Measurements from ENCODE around the gene HIP1R.
A peak's percentile ranks its signal among the peaks of the same experiment; 100 is the strongest.

The HIP1R gene

DNA sequence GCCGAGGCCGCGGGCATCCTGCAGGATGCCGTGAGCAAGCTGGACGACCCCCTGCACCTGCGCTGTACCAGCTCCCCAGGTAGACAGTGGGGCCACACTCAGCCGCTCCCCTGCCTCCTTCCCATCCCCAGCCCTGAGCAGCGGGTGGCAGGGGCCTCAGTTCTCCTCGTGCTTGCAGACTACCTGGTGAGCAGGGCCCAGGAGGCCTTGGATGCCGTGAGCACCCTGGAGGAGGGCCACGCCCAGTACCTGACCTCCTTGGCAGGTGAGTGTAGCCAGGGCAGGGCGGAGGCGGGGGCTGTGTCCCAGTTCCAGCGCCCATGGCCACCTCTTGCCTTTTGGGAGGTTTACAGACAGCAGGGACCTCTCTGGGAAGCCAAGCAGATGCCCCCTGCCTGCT lies 22.9 kb downstream of the HIP1R start:
- no peak for DNase-seq
- Histone ChIP-seq H3K36me3 (replicated peaks) (no peaks in the 10 kb centered on the region), H3K27ac (no peak overlapping the region), H3K4me3 (ENCODE audit: low read depth, low read length) (no peak overlapping the region), H3K27me3 (replicated peaks) (no peaks in the 10 kb centered on the region)
- in situ Hi-C loops (cut with HindIII; ENCODE audit: low pct_ligation_motif_present, low sequenced_read_pairs): no loop called here
- TF ChIP-seq, protein P1, sequence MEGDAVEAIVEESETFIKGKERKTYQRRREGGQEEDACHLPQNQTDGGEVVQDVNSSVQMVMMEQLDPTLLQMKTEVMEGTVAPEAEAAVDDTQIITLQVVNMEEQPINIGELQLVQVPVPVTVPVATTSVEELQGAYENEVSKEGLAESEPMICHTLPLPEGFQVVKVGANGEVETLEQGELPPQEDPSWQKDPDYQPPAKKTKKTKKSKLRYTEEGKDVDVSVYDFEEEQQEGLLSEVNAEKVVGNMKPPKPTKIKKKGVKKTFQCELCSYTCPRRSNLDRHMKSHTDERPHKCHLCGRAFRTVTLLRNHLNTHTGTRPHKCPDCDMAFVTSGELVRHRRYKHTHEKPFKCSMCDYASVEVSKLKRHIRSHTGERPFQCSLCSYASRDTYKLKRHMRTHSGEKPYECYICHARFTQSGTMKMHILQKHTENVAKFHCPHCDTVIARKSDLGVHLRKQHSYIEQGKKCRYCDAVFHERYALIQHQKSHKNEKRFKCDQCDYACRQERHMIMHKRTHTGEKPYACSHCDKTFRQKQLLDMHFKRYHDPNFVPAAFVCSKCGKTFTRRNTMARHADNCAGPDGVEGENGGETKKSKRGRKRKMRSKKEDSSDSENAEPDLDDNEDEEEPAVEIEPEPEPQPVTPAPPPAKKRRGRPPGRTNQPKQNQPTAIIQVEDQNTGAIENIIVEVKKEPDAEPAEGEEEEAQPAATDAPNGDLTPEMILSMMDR (IDR thresholded peaks at IDR 0.05; ENCODE audit: low read depth, low read length, missing control alignments): no peak

DNA sequence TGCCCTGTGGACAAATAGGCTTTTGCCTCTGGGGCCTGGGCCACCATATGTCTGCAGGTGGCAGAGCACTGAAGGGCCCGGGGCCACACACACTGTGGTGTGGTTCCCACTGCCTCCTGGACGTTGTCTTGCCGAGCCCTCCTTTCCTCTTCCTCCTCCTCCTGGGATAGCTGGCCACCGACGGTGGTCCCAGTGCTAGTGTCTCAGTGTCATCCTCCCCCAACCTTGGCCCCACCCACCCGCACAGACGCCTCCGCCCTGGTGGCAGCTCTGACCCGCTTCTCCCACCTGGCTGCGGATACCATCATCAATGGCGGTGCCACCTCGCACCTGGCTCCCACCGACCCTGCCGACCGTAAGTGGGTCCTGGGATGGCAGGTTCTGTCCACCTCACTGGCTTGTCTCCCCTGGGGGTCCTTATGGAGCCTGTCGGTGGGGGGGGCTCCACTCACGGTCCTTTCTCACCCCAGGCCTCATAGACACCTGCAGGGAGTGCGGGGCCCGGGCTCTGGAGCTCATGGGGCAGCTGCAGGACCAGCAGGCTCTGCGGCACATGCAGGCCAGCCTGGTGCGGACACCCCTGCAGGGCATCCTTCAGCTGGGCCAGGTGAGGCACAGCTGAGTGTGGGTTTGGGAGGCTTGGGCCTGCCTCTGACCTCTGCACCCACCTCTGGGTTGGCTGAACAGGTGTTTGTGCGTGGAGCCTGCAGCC lies 23.5 kb downstream of the HIP1R start:
- Histone ChIP-seq H3K27me3 (replicated peaks) (no peaks in the 10 kb centered on the region), H3K36me3 (replicated peaks) (no peaks in the 10 kb centered on the region), H3K4me3 (ENCODE audit: low read depth, low read length) (no peak overlapping the region), H3K27ac (no peak overlapping the region)
- DNase-seq: no peak
- TF ChIP-seq, protein P1 (IDR thresholded peaks at IDR 0.05; ENCODE audit: low read depth, low read length, missing control alignments): no peak
- in situ Hi-C loops (cut with HindIII; ENCODE audit: low pct_ligation_motif_present, low sequenced_read_pairs): no loop called here

DNA sequence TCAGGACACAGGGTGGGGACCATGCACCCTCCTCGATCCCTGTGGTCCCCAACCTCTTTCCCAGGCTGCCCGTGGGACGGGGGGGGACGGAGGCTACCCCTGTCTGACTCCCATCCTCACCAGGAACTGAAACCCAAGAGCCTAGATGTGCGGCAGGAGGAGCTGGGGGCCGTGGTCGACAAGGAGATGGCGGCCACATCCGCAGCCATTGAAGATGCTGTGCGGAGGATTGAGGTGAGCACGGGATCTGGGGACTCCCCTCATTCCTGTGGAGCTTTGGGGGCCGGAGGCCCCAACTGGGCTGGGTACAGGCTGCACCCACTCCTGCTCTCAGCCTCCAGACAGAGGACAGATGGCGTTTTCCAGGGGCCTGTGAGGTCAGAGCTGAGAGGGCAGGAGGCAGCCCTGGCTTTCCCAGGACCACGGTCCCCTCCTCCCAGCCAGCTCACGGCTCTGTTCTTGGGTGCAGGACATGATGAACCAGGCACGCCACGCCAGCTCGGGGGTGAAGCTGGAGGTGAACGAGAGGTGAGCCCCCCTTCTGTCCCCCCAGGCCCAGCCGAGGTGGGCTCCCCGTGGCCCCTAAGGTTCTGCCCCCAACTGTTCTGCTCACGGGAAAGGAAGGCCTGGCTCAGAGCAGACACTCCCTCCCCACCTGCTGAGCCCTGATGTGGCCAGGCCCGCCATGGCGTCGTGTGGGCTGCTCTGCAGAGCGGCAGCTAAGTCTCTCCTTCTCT lies 24.2 kb downstream of the HIP1R start:
- in situ Hi-C loops (cut with HindIII; ENCODE audit: low pct_ligation_motif_present, low sequenced_read_pairs): no loop called here
- peaks cover 4% of the 10 kb centered on the region for H3K36me3 ChIP-seq (replicated peaks)
- H3K27ac ChIP-seq: no peak overlapping the region
- no peak overlapping the region for H3K4me3 ChIP-seq (ENCODE audit: low read depth, low read length)
- TF ChIP-seq, protein P1 (IDR thresholded peaks at IDR 0.05; ENCODE audit: low read depth, low read length, missing control alignments): no peak
- no peak for DNase-seq
- H3K27me3 ChIP-seq (replicated peaks): no peaks in the 10 kb centered on the region

DNA sequence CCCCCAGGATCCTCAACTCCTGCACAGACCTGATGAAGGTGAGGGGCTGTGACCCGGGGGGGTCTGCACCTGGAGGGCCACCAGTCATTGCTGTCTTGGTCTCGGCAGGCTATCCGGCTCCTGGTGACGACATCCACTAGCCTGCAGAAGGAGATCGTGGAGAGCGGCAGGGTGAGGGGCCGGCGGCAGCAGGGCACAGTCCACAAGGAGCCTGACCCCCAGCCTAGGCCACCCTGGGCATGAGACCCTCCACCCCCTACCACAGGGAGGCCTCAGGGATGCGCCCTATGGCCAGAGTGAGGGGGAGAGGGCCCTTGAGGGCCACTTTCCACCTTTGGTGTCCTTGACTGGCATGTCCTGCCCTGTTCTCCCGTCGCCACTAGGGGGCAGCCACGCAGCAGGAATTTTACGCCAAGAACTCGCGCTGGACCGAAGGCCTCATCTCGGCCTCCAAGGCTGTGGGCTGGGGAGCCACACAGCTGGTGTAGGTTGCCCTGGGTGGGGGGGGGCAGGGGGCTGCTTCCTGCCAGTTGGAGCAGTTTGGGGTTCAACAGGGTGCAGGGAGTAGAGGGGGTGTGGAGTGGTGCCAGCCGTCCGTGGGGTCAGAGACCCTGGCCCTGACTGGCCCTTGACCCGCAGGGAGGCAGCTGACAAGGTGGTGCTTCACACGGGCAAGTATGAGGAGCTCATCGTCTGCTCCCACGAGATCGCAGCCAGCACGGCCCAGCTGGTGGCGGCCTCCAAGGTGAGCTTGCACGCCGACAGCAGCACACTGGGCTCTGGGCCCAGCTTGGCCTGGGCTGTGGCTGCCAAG lies 25.0 kb downstream of the HIP1R start:
- no peak overlapping the region for H3K27ac ChIP-seq

DNA sequence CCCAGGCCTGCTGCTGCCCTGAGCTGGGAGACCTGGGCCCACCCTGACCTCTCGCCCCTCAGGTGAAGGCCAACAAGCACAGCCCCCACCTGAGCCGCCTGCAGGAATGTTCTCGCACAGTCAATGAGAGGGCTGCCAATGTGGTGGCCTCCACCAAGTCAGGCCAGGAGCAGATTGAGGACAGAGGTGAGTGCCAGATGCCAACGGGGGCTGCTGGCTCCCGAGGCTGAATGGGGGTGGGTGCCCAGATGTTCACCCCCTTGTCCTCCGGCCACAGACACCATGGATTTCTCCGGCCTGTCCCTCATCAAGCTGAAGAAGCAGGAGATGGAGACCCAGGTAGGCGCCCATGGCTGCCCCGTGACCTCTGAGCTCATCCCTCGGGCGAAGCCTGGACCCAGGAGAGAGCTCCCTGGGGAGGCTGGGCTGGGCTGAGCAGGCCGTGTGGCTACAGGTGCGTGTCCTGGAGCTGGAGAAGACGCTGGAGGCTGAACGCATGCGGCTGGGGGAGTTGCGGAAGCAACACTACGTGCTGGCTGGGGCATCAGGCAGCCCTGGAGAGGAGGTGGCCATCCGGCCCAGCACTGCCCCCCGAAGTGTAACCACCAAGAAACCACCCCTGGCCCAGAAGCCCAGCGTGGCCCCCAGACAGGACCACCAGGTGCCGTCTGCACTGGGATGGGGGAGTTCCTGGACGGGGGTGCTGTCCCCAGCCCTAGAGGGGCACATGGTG lies 25.8 kb downstream of the HIP1R start:
- Histone ChIP-seq H3K27me3 (replicated peaks) (no peaks in the 10 kb centered on the region), H3K4me3 (ENCODE audit: low read depth, low read length) (no peak overlapping the region), H3K27ac (no peak overlapping the region), H3K36me3 (replicated peaks) (peaks cover 13% of the 10 kb centered on the region)
- in situ Hi-C loops (cut with HindIII; ENCODE audit: low pct_ligation_motif_present, low sequenced_read_pairs): no loop called here
- DNase-seq: no peak
- TF ChIP-seq, protein P1 (IDR thresholded peaks at IDR 0.05; ENCODE audit: low read depth, low read length, missing control alignments): no peak

More for the DNA sequence above, 25.0 kb downstream of the HIP1R start:
- in situ Hi-C loops (cut with HindIII; ENCODE audit: low pct_ligation_motif_present, low sequenced_read_pairs): no loop called here
- peak; percentile 55 for DNase-seq
- H3K27me3 ChIP-seq (replicated peaks): no peaks in the 10 kb centered on the region
- TF ChIP-seq, protein P1 (IDR thresholded peaks at IDR 0.05; ENCODE audit: low read depth, low read length, missing control alignments): peak; percentile 94
- H3K36me3 ChIP-seq (replicated peaks): peaks cover 8% of the 10 kb centered on the region
- no peak overlapping the region for H3K4me3 ChIP-seq (ENCODE audit: low read depth, low read length)

Measured in brain microvascular endothelial cell (primary cell).